ENCODE data around the gene AATF.
"Not testable (repeated sequence)": the region's sequence is repeated elsewhere in the genome, so short reads cannot be mapped to it uniquely, and the experiment has no call there.

Gene AATF

GRCh38 chr17:37056622-37057021 is 107.9 kb downstream of the AATF start:
- no peak overlapping the region for H3K27ac Mint-ChIP-seq

GRCh38 chr17:37059493-37059892 is 110.7 kb downstream of the AATF start:
- no peak overlapping the region for H3K4me3 Mint-ChIP-seq

More at GRCh38 chr17:37056622-37057021, 107.9 kb downstream of the AATF start:
- Mint-ChIP-seq H3K36me3 (peaks cover 38% of the 10 kb centered on the region), H3K9me3 (no peaks in the 10 kb centered on the region), H3K4me1 (no peaks in the 10 kb centered on the region), H3K4me3 (no peak overlapping the region)
- ATAC-seq (no peak), DNase-seq (ENCODE audit: low spot score in 2 of 2) (no peak)

GRCh38 chr17:37060094-37060493 is 111.3 kb downstream of the AATF start:
- H3K27ac Mint-ChIP-seq, result no peak overlapping the region

More at GRCh38 chr17:37059493-37059892, 110.7 kb downstream of the AATF start:
- no peaks in the 10 kb centered on the region for H3K9me3 Mint-ChIP-seq
- DNase-seq (ENCODE audit: low spot score in 2 of 2) (no peak), ATAC-seq (no peak)
- H3K4me1 Mint-ChIP-seq, result no peaks in the 10 kb centered on the region
- H3K27ac Mint-ChIP-seq, result no peak overlapping the region
- peaks cover 32% of the 10 kb centered on the region for H3K36me3 Mint-ChIP-seq

GRCh38 chr17:37060928-37061327 is 112.2 kb downstream of the AATF start:
- H3K4me1 Mint-ChIP-seq, result no peaks in the 10 kb centered on the region
- H3K27ac Mint-ChIP-seq, result no peak overlapping the region
- no peak for ATAC-seq
- peaks cover 23% of the 10 kb centered on the region for H3K36me3 Mint-ChIP-seq
- DNase-seq (ENCODE audit: low spot score in 2 of 2), result no peak
- no peaks in the 10 kb centered on the region for H3K9me3 Mint-ChIP-seq
- no peak overlapping the region for H3K4me3 Mint-ChIP-seq

More at GRCh38 chr17:37060094-37060493, 111.3 kb downstream of the AATF start:
- peaks cover 26% of the 10 kb centered on the region for H3K36me3 Mint-ChIP-seq
- no peaks in the 10 kb centered on the region for H3K9me3 Mint-ChIP-seq
- no peak for DNase-seq (ENCODE audit: low spot score in 2 of 2)
- H3K4me3 Mint-ChIP-seq, result no peak overlapping the region
- ATAC-seq, result no peak
- H3K4me1 Mint-ChIP-seq, result no peaks in the 10 kb centered on the region

- H3K4me1 Mint-ChIP-seq, result no peaks in the 10 kb centered on the region
- no peak for DNase-seq (ENCODE audit: low spot score in 2 of 2)
- no peaks in the 10 kb centered on the region for H3K9me3 Mint-ChIP-seq
- no peak overlapping the region for H3K27ac Mint-ChIP-seq
- H3K4me3 Mint-ChIP-seq, result no peak overlapping the region
- H3K36me3 Mint-ChIP-seq, result peaks cover 14% of the 10 kb centered on the region
- no peak for ATAC-seq
These were observed 113.3 kb downstream of the AATF start for GRCh38 chr17:37062021-37062420.

GRCh38 chr17:37064206-37064605 is 115.5 kb downstream of the AATF start:
- H3K9me3 Mint-ChIP-seq, result no peaks in the 10 kb centered on the region
- no peaks in the 10 kb centered on the region for H3K36me3 Mint-ChIP-seq
- H3K27ac Mint-ChIP-seq, result no peak overlapping the region
- DNase-seq (ENCODE audit: low spot score in 2 of 2) (no peak), ATAC-seq (no peak)
- H3K4me3 Mint-ChIP-seq, result no peak overlapping the region
- H3K4me1 Mint-ChIP-seq, result peaks cover 6% of the 10 kb centered on the region

- DNase-seq (ENCODE audit: low spot score in 2 of 2), result no peak
- Mint-ChIP-seq H3K4me3 (no peak overlapping the region), H3K9me3 (no peaks in the 10 kb centered on the region), H3K4me1 (peaks cover 6% of the 10 kb centered on the region), H3K36me3 (no peaks in the 10 kb centered on the region), H3K27ac (no peak overlapping the region)
- ATAC-seq, result no peak
These were observed 116.2 kb downstream of the AATF start for GRCh38 chr17:37064956-37065355.

- H3K4me3 Mint-ChIP-seq, result no peak overlapping the region
- H3K27ac Mint-ChIP-seq, result no peak overlapping the region
- DNase-seq (ENCODE audit: low spot score in 2 of 2) (no peak), ATAC-seq (no peak)
- H3K4me1 Mint-ChIP-seq, result peaks cover 6% of the 10 kb centered on the region
- no peaks in the 10 kb centered on the region for H3K36me3 Mint-ChIP-seq
- H3K9me3 Mint-ChIP-seq, result no peaks in the 10 kb centered on the region
These were observed 117.0 kb downstream of the AATF start for GRCh38 chr17:37065486-37066321.

- peaks cover 6% of the 10 kb centered on the region for H3K4me1 Mint-ChIP-seq
- no peak overlapping the region for H3K4me3 Mint-ChIP-seq
- no peak overlapping the region for H3K27ac Mint-ChIP-seq
- DNase-seq (ENCODE audit: low spot score in 2 of 2), result no peak
- ATAC-seq, result no peak
- H3K36me3 Mint-ChIP-seq, result no peaks in the 10 kb centered on the region
- no peaks in the 10 kb centered on the region for H3K9me3 Mint-ChIP-seq
These were observed 117.8 kb downstream of the AATF start for GRCh38 chr17:37066322-37067255.

GRCh38 chr17:37067555-37068111 is 118.9 kb downstream of the AATF start:
- no peaks in the 10 kb centered on the region for H3K9me3 Mint-ChIP-seq
- ATAC-seq, result no peak
- H3K4me1 Mint-ChIP-seq, result peaks cover 6% of the 10 kb centered on the region
- H3K36me3 Mint-ChIP-seq, result no peaks in the 10 kb centered on the region
- peak overlapping the region; percentile 43 for H3K27ac Mint-ChIP-seq
- no peak overlapping the region for H3K4me3 Mint-ChIP-seq
- no peak for DNase-seq (ENCODE audit: low spot score in 2 of 2)

- Mint-ChIP-seq H3K4me1 (peaks cover 6% of the 10 kb centered on the region), H3K27ac (peak overlapping the region; percentile 43), H3K36me3 (no peaks in the 10 kb centered on the region), H3K9me3 (no peaks in the 10 kb centered on the region), H3K4me3 (no peak overlapping the region)
- DNase-seq (ENCODE audit: low spot score in 2 of 2) (no peak), ATAC-seq (no peak)
These were observed 119.5 kb downstream of the AATF start for GRCh38 chr17:37068266-37068665.

GRCh38 chr17:37069087-37069486 is 120.3 kb downstream of the AATF start:
- ATAC-seq, result no peak
- H3K9me3 Mint-ChIP-seq, result no peaks in the 10 kb centered on the region
- peaks cover 6% of the 10 kb centered on the region for H3K4me1 Mint-ChIP-seq
- H3K27ac Mint-ChIP-seq, result no peak overlapping the region
- H3K36me3 Mint-ChIP-seq, result no peaks in the 10 kb centered on the region
- no peak overlapping the region for H3K4me3 Mint-ChIP-seq
- DNase-seq (ENCODE audit: low spot score in 2 of 2), result no peak

GRCh38 chr17:37073464-37073863 is 124.7 kb downstream of the AATF start:
- ATAC-seq; H3K4me1 Mint-ChIP-seq; DNase-seq (ENCODE audit: low spot score in 2 of 2); H3K9me3 Mint-ChIP-seq; H3K27ac Mint-ChIP-seq; H3K36me3 Mint-ChIP-seq; H3K4me3 Mint-ChIP-seq: not testable (repeated sequence)

GRCh38 chr17:37079065-37079708 is 130.4 kb downstream of the AATF start:
- Mint-ChIP-seq H3K9me3 (peaks cover 4% of the 10 kb centered on the region), H3K36me3 (no peaks in the 10 kb centered on the region), H3K27ac (no peak overlapping the region), H3K4me3 (no peak overlapping the region), H3K4me1 (no peaks in the 10 kb centered on the region)
- ATAC-seq, result no peak
- no peak for DNase-seq (ENCODE audit: low spot score in 2 of 2)

- no peak overlapping the region for H3K4me3 Mint-ChIP-seq
- H3K27ac Mint-ChIP-seq, result no peak overlapping the region
- H3K9me3 Mint-ChIP-seq, result peaks cover 4% of the 10 kb centered on the region
- no peak for DNase-seq (ENCODE audit: low spot score in 2 of 2)
- H3K36me3 Mint-ChIP-seq, result no peaks in the 10 kb centered on the region
- H3K4me1 Mint-ChIP-seq, result no peaks in the 10 kb centered on the region
- no peak for ATAC-seq
These were observed 131.0 kb downstream of the AATF start for GRCh38 chr17:37079735-37080134.

All from stimulated activated effector memory CD8-positive, alpha-beta T cell treated with anti-CD3 and anti-CD28 coated beads, Interleukin-12 subunit alpha, Interleukin-12 subunit beta, amount 100 ng/mL, for 72 hours (primary cell).